Measurements from ENCODE around the gene SAP25.

- TF ChIP-seq CTCF (IDR thresholded peaks at IDR 0.05) (no peak), POLR2AphosphoS5 (IDR thresholded peaks at IDR 0.05) (no peak)
Observed at GRCh38 chr7:100555701-100556100, 18.0 kb downstream of the SAP25 start.

Measured in prostate gland (tissue), 2 donors.